Trophoblast cell (in vitro differentiated cells and primary cell): ENCODE results near the gene MAN1A1.

ENCODE experiments used
- DNase-seq, 2 donors: peaks; one replicate each; pipeline ENCODE4 v3.0.0-alpha.2; 2016
- H2AFZ ChIP-seq: 2 replicates; pipeline ENCODE4 v1.6.1; 2013; ENCODE audit warnings: low read length, moderate library complexity, mild to moderate bottlenecking; ENCODE audit not compliant: insufficient read depth, poor library complexity
- H2AK5ac ChIP-seq: 2 replicates; pipeline ENCODE4 v1.6.1; 2013; ENCODE audit warnings: mild to moderate bottlenecking, low read length
- H2BK120ac ChIP-seq: 2 replicates; pipeline ENCODE4 v1.6.1; 2013; ENCODE audit warnings: low read length, mild to moderate bottlenecking, moderate library complexity; ENCODE audit not compliant: insufficient read depth, poor library complexity
- H2BK12ac ChIP-seq: 2 replicates; pipeline ENCODE4 v1.6.1; 2013; ENCODE audit warnings: mild to moderate bottlenecking, low read length, moderate library complexity
- H2BK5ac ChIP-seq: 2 replicates; pipeline ENCODE4 v1.6.1; 2013; ENCODE audit warnings: low read length, low read depth, moderate library complexity, mild to moderate bottlenecking; ENCODE audit not compliant: poor library complexity
- H3K14ac ChIP-seq: 2 replicates; pipeline ENCODE4 v1.6.1; 2013; ENCODE audit warnings: mild to moderate bottlenecking, low read length
- H3K18ac ChIP-seq: 2 replicates; pipeline ENCODE4 v1.6.1; 2013; ENCODE audit warnings: mild to moderate bottlenecking, low read length
- H3K23ac ChIP-seq: 2 replicates; pipeline ENCODE4 v1.6.1; 2013; ENCODE audit warnings: low read length
- H3K27ac ChIP-seq: 2 replicates; pipeline ENCODE4 v1.5.1; 2013; ENCODE audit warnings: low read depth, mild to moderate bottlenecking, inconsistent platforms, low read length, moderate library complexity
- H3K27me3 ChIP-seq: 2 replicates; pipeline ENCODE4 v1.6.1; 2013; ENCODE audit warnings: inconsistent platforms, mild to moderate bottlenecking, low read length, moderate library complexity; ENCODE audit not compliant: insufficient read depth
- H3K36me3 ChIP-seq, 2 experiments: 1 replicate in 1 of 2; 2 replicates in 1 of 2; pipeline ENCODE4 v1.6.1; 2013; ENCODE audit warnings: low read length in 2 of 2, mild to moderate bottlenecking in 2 of 2, moderate library complexity in 1 of 2; ENCODE audit not compliant: insufficient read depth in 2 of 2, control insufficient read depth in 1 of 2
- H3K4ac ChIP-seq: 2 replicates; pipeline ENCODE4 v1.6.1; 2013; ENCODE audit warnings: low read depth, mild to moderate bottlenecking, low read length, moderate library complexity
- H3K4me1 ChIP-seq, 2 experiments: 1 replicate in 1 of 2; 2 replicates in 1 of 2; pipeline ENCODE4 v1.6.1; 2013; ENCODE audit warnings: low read length in 2 of 2, mild to moderate bottlenecking in 2 of 2, moderate library complexity in 1 of 2; ENCODE audit not compliant: insufficient read depth in 2 of 2, control insufficient read depth in 1 of 2
- H3K4me2 ChIP-seq: 2 replicates; pipeline ENCODE4 v1.6.1; 2013; ENCODE audit warnings: inconsistent platforms, mild to moderate bottlenecking, low read length, moderate library complexity
- H3K4me3 ChIP-seq: 2 replicates; pipeline ENCODE4 v1.5.1; 2013; ENCODE audit warnings: mild to moderate bottlenecking, low read depth, low read length, inconsistent platforms
- H3K79me1 ChIP-seq: one replicate; pipeline ENCODE4 v1.6.1; 2013; ENCODE audit warnings: low read length
- H3K79me2 ChIP-seq: 2 replicates; pipeline ENCODE4 v1.6.1; 2013; ENCODE audit warnings: low read length, mild to moderate bottlenecking; ENCODE audit not compliant: control insufficient read depth, insufficient read depth, poor library complexity
- H3K9ac ChIP-seq: 2 replicates; pipeline ENCODE4 v1.6.1; 2013; ENCODE audit warnings: mild to moderate bottlenecking, low read length
- H3K9me3 ChIP-seq: 2 replicates; pipeline ENCODE4 v1.6.1; 2013; ENCODE audit warnings: low read depth, mild to moderate bottlenecking, control low read depth, inconsistent platforms, low read length; ENCODE audit not compliant: insufficient read depth
- H4K12ac ChIP-seq: 2 replicates; pipeline ENCODE4 v1.6.1; 2013; ENCODE audit warnings: low read depth, mild to moderate bottlenecking, low read length, moderate library complexity
- H4K8ac ChIP-seq: 2 replicates; pipeline ENCODE4 v1.6.1; 2013; ENCODE audit warnings: low read depth, mild to moderate bottlenecking, low read length, moderate library complexity
- H4K91ac ChIP-seq: one replicate; pipeline ENCODE4 v1.6.1; 2013; ENCODE audit warnings: low read depth, mild to moderate bottlenecking, low read length, moderate library complexity
- WGBS: extraction: QIAGEN DNeasy Blood & Tissue Kit; methylation state at CpG from one replicate; pipeline ENCODE4 v1.1.7; 2013; ENCODE audit warnings: missing lambda C conversion rate; ENCODE audit not compliant: insufficient read length, insufficient coverage; ENCODE audit errors: extremely low coverage; 5-methylcytosine and 5-hydroxymethylcytosine counted together

Gene MAN1A1

GRCh38 chr6:119179062-119179461 lies 170.5 kb downstream of the MAN1A1 start:
- Histone ChIP-seq H3K9me3 (no peaks in the 10 kb centered on the region), H4K91ac (no peak overlapping the region), H3K27ac (no peak overlapping the region), H3K23ac (no peak overlapping the region), H3K4me3 (no peak overlapping the region), H3K36me3 (no peaks in the 10 kb centered on the region), H3K14ac (no peak overlapping the region), H3K79me1 (no peaks in the 10 kb centered on the region), H2BK5ac (no peak overlapping the region), H3K9ac (no peak overlapping the region), H4K12ac (no peak overlapping the region), H3K4me1 (no peaks in the 10 kb centered on the region), H3K4me2 (no peak overlapping the region), H2BK120ac (no peak overlapping the region), H3K18ac (no peak overlapping the region), H4K8ac (no peak overlapping the region), H3K4ac (no peak overlapping the region), H3K27me3 (no peaks in the 10 kb centered on the region), H2AFZ (no peak overlapping the region), H3K79me2 (no peaks in the 10 kb centered on the region), H2BK12ac (no peak overlapping the region), H2AK5ac (no peak overlapping the region)
- no CpG with 5 or more reads among the region's 1 CpG for WGBS
- no peak for DNase-seq

- Histone ChIP-seq H3K14ac (no peak overlapping the region), H3K4me1 (peaks cover 0 to 3% of the 10 kb centered on the region in 2 experiments), H2BK12ac (no peak overlapping the region), H4K12ac (no peak overlapping the region), H3K79me2 (no peaks in the 10 kb centered on the region), H3K9ac (no peak overlapping the region), H3K36me3 (no peaks in the 10 kb centered on the region), H3K79me1 (peaks cover 2% of the 10 kb centered on the region), H3K23ac (no peak overlapping the region), H3K9me3 (no peaks in the 10 kb centered on the region), H4K91ac (no peak overlapping the region), H3K27ac (no peak overlapping the region), H3K4me3 (no peak overlapping the region), H2BK120ac (no peak overlapping the region), H3K27me3 (no peaks in the 10 kb centered on the region), H3K18ac (no peak overlapping the region), H2AFZ (no peak overlapping the region), H2AK5ac (no peak overlapping the region), H3K4me2 (no peak overlapping the region), H4K8ac (no peak overlapping the region), H2BK5ac (no peak overlapping the region), H3K4ac (no peak overlapping the region)
- no CpG with 5 or more reads among the region's 3 CpGs for whole genome bisulfite sequencing
- peak in 1 of 2 donors; percentile 4 for DNase-seq
These were observed 173.1 kb downstream of the MAN1A1 start for GRCh38 chr6:119176445-119176844.

- no peak overlapping the region for H3K23ac ChIP-seq
- H4K8ac ChIP-seq, result no peak overlapping the region
- H3K27me3 ChIP-seq, result no peaks in the 10 kb centered on the region
- H3K36me3 ChIP-seq, result no peaks in the 10 kb centered on the region
- no peak overlapping the region for H2AK5ac ChIP-seq
- H3K4ac ChIP-seq, result no peak overlapping the region
- H3K79me1 ChIP-seq, result peaks cover 2% of the 10 kb centered on the region
- no peak overlapping the region for H3K18ac ChIP-seq
- peaks cover 2 to 3% of the 10 kb centered on the region in 2 experiments for H3K4me1 ChIP-seq
- no peak overlapping the region for H4K91ac ChIP-seq
- no peak overlapping the region for H3K9ac ChIP-seq
- H4K12ac ChIP-seq, result no peak overlapping the region
- H3K9me3 ChIP-seq, result no peaks in the 10 kb centered on the region
- WGBS, result no CpG with 5 or more reads among the region's 8 CpGs
- H3K4me3 ChIP-seq, result no peak overlapping the region
- H2AFZ ChIP-seq, result no peak overlapping the region
- H3K4me2 ChIP-seq, result no peak overlapping the region
- H2BK120ac ChIP-seq, result no peak overlapping the region
- H3K14ac ChIP-seq, result no peak overlapping the region
- H3K79me2 ChIP-seq, result no peaks in the 10 kb centered on the region
- no peak overlapping the region for H2BK5ac ChIP-seq
- no peak overlapping the region for H3K27ac ChIP-seq
- H2BK12ac ChIP-seq, result no peak overlapping the region
- DNase-seq, result peak; percentile 58 to 89
These were observed 174.4 kb downstream of the MAN1A1 start for GRCh38 chr6:119174879-119175817.

- Histone ChIP-seq H3K23ac (no peak overlapping the region), H2AFZ (no peak overlapping the region), H4K12ac (no peak overlapping the region), H3K4ac (no peak overlapping the region), H2BK12ac (no peak overlapping the region), H3K4me2 (no peak overlapping the region), H2AK5ac (no peak overlapping the region), H2BK5ac (no peak overlapping the region), H3K27ac (no peak overlapping the region), H3K9ac (no peak overlapping the region), H3K14ac (no peak overlapping the region), H4K8ac (no peak overlapping the region), H3K9me3 (no peaks in the 10 kb centered on the region), H4K91ac (no peak overlapping the region), H3K79me2 (no peaks in the 10 kb centered on the region), H3K36me3 (no peaks in the 10 kb centered on the region), H3K79me1 (peaks cover 2% of the 10 kb centered on the region), H3K4me1 (peaks cover 2 to 3% of the 10 kb centered on the region in 2 experiments), H3K4me3 (no peak overlapping the region), H2BK120ac (no peak overlapping the region), H3K27me3 (no peaks in the 10 kb centered on the region), H3K18ac (no peak overlapping the region)
- peak in 1 of 2 donors; percentile 54 for DNase-seq
- WGBS, result no CpG with 5 or more reads among the region's 3 CpGs
These were observed 175.5 kb downstream of the MAN1A1 start for GRCh38 chr6:119174085-119174445.
